Liver (tissue), 9 donors: ENCODE results near the gene BHLHA15. TPM values are rescaled to one million over a fixed set of nuclear protein-coding genes. Genes with fewer than 3 reads are reported as not detected.

Experiments used
- DNase-seq: peaks from one replicate; pipeline ENCODE4 v3.0.0-alpha.2; 2017; ENCODE audit warnings: low spot score
- H3K27ac ChIP-seq, 2 donors: one replicate each; pipeline ENCODE4 v1.7.0; 2013; ENCODE audit warnings: inconsistent platforms in 2 of 2, low read length in 2 of 2, control low read depth in 1 of 2, low read depth in 1 of 2, mild to moderate bottlenecking in 1 of 2
- H3K27me3 ChIP-seq, 4 donors: one replicate each; pipeline versions ENCODE4 v1.6.1 to v1.7.0; 2013; ENCODE audit warnings: low read length in 3 of 4, inconsistent platforms in 1 of 4, mild to moderate bottlenecking in 1 of 4, moderate library complexity in 1 of 4; ENCODE audit not compliant: control insufficient read depth in 4 of 4, insufficient read depth in 4 of 4
- H3K36me3 ChIP-seq, 4 donors: one replicate each; pipeline versions ENCODE4 v1.6.1 to v1.7.0; 2013; ENCODE audit warnings: low read length in 3 of 4, mild to moderate bottlenecking in 3 of 4, low read depth in 1 of 4, moderate library complexity in 1 of 4; ENCODE audit not compliant: control insufficient read depth in 4 of 4, insufficient read depth in 3 of 4
- H3K4me1 ChIP-seq, 4 donors: one replicate each; pipeline versions ENCODE4 v1.6.1 to v1.7.0; 2013; ENCODE audit warnings: low read length in 3 of 4, mild to moderate bottlenecking in 3 of 4, moderate library complexity in 1 of 4; ENCODE audit not compliant: control insufficient read depth in 4 of 4, insufficient read depth in 4 of 4
- H3K4me3 ChIP-seq, 3 donors: one replicate each; pipeline versions ENCODE4 v1.6.1 to v1.7.0; 2013; ENCODE audit warnings: low read length in 3 of 3, control low read depth in 1 of 3, low read depth in 1 of 3, mild to moderate bottlenecking in 1 of 3
- H3K9ac ChIP-seq, 2 donors: one replicate each; pipeline ENCODE4 v1.7.0; 2013; ENCODE audit warnings: low read length in 2 of 2, mild to moderate bottlenecking in 2 of 2, moderate library complexity in 2 of 2, control low read depth in 1 of 2, low read depth in 1 of 2
- H3K9me3 ChIP-seq, 4 donors: one replicate each; pipeline versions ENCODE4 v1.6.1 to v1.7.0; 2013; ENCODE audit warnings: low read length in 3 of 4; ENCODE audit not compliant: control insufficient read depth in 4 of 4
- ATF3 ChIP-seq: IDR thresholded peaks from 2 replicates; pipeline ENCODE4 v1.6.1; 2016; ENCODE audit warnings: antibody characterized with exemption
- CTCF ChIP-seq: fragments of 150-350 bp; IDR thresholded peaks from 2 replicates; pipeline ENCODE4 v1.5.1; 2017; ENCODE audit warnings: improper control_type of control experiment, low read depth, low read length; ENCODE audit not compliant: missing input control
- EGR1 ChIP-seq, 2 donors: IDR thresholded peaks; 2 replicates each; pipeline ENCODE4 v1.6.1; 2016 to 2018; ENCODE audit warnings: antibody characterized with exemption in 2 of 2, low read depth in 2 of 2
- FOXA1 ChIP-seq: IDR thresholded peaks from 2 replicates; pipeline ENCODE4 v1.6.1; 2016; ENCODE audit warnings: antibody characterized with exemption
- GABPA ChIP-seq, 2 donors: IDR thresholded peaks in 1 of 2; conservative IDR thresholded peaks in 1 of 2; 2 replicates each; pipeline ENCODE4 v1.6.1; 2016; ENCODE audit warnings: antibody characterized with exemption in 2 of 2, mild to moderate bottlenecking in 1 of 2, moderate library complexity in 1 of 2
- HNF4A ChIP-seq, 2 donors: conservative IDR thresholded peaks; 2 replicates each; pipeline ENCODE4 v1.6.1; 2016; ENCODE audit warnings: antibody characterized with exemption in 2 of 2, mild to moderate bottlenecking in 2 of 2
- HNF4G ChIP-seq: IDR thresholded peaks from 2 replicates; pipeline ENCODE4 v1.6.1; 2016; ENCODE audit warnings: antibody characterized with exemption
- JUND ChIP-seq, 2 donors: IDR thresholded peaks; 2 replicates each; pipeline ENCODE4 v1.6.1; 2016; ENCODE audit warnings: antibody characterized with exemption in 2 of 2
- NR2F2 ChIP-seq: IDR thresholded peaks from 2 replicates; pipeline ENCODE4 v1.6.1; 2016; ENCODE audit warnings: antibody characterized with exemption
- RXRA ChIP-seq, 2 donors: IDR thresholded peaks; 2 replicates each; pipeline ENCODE4 v1.6.1; 2017 to 2018; ENCODE audit warnings: antibody characterized with exemption in 2 of 2, mild to moderate bottlenecking in 1 of 2
- SP1 ChIP-seq: IDR thresholded peaks from 2 replicates; pipeline ENCODE4 v1.6.1; 2018; ENCODE audit warnings: antibody characterized with exemption, mild to moderate bottlenecking
- TAF1 ChIP-seq: conservative IDR thresholded peaks from 2 replicates; pipeline ENCODE4 v1.6.1; 2016; ENCODE audit warnings: antibody characterized with exemption, mild to moderate bottlenecking
- YY1 ChIP-seq: IDR thresholded peaks from 2 replicates; pipeline ENCODE4 v1.6.1; 2016; ENCODE audit warnings: antibody characterized with exemption, mild to moderate bottlenecking
- ZBTB33 ChIP-seq: IDR thresholded peaks from 2 replicates; pipeline ENCODE4 v1.6.1; 2016; ENCODE audit warnings: antibody characterized with exemption
- WGBS: extraction: QIAGEN DNeasy Blood & Tissue Kit; methylation state at CpG from one replicate; pipeline ENCODE4 v1.1.7; 2013; 5-methylcytosine and 5-hydroxymethylcytosine counted together
- polyA plus RNA-seq, 2 donors: library from polyadenylated mRNA; stranded (reverse) in 1 of 2; unstranded in 1 of 2; fragments of 200-250 nt in 1 of 2; fragments of >200 nt in 1 of 2; fragmentation: Nextera tagmentation in 1 of 2; extraction: Ambion mirVana in 1 of 2; gene quantifications; one replicate each; pipeline versions ENCODE4 v1.2.1 to v1.2.3, GENCODE V29; 2013 to 2015
- total RNA-seq, 2 donors: library from RNA; depleted of rRNA; stranded (reverse); fragments of >200 nt; gene quantifications; one replicate each; pipeline ENCODE4 v1.2.3, GENCODE V29; 2014
- TF ChIP-seq, protein P1 (sequence below): IDR thresholded peaks from 2 replicates; pipeline ENCODE4 v1.6.1; 2016; ENCODE audit warnings: antibody characterized with exemption
- TF ChIP-seq, protein P2 (sequence below): IDR thresholded peaks from 2 replicates; pipeline ENCODE4 v1.6.1; 2016; ENCODE audit warnings: antibody characterized with exemption, mild to moderate bottlenecking
- donor health status: healthy.
- donor health status: healthy.
- donor health status: healthy.
- donor health status: healthy.
- donor health status: healthy.

Gene BHLHA15
- total and polyA plus RNA-seq, 4 donors: 1.0 to 28.9 (median 7.6) TPM

DNA sequence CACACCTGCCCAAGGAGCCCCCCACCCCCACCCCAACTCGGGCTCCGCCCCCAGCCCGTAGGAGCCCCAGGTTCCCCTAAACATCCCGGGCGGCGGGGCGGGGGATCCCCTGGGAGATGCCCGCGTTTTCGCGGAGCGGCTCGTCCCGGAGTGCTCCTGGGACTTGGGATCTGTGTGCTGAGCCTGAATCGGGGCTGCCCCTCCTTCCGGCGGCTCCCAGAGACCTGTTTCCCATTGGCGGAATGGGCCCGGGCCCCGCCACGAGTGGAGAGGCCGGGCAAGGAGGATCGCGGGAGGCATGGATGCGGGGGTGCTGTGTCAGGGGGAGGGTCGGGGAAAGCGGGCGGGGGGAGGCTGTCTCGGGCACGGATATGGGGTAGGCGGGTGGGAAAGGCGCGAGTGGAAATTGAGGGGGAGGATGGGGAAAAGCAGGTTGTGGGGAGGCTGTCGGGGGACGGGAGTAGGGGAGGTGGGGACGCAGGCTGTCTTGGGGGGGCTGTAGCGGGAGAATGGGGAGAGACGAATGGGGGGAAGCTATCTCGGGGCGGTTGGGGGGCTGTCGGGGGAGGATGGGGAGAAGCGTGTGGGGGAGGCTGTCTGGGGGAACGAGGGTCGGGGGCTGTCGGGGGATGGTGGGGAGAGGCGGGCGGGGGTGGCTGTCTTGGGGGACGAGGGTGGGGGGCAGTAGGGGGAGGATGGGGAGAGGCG is 572 bp upstream of the BHLHA15 start:
- Histone ChIP-seq H3K4me1 (peaks cover 0 to 7% (median 0%) of the 10 kb centered on the region in 4 donors), H3K9ac (no peak overlapping the region), H3K36me3 (peaks cover 2 to 15% (median 8%) of the 10 kb centered on the region in 4 donors), H3K4me3 (peak overlapping the region in 1 of 3 donors; percentile 72), H3K27me3 (no peaks in the 10 kb centered on the region), H3K27ac (no peak overlapping the region), H3K9me3 (no peaks in the 10 kb centered on the region)
- WGBS: 10% methylated on average over 49 of the region's 49 CpGs
- DNase-seq: no peak
- TF ChIP-seq CTCF (no peak), EGR1 (IDR thresholded peaks at IDR 0.05; ENCODE audit: low read depth in 2 of 2) (no peak), TAF1 (no peak), YY1 (no peak), RXRA (IDR thresholded peaks at IDR 0.05) (no peak), SP1 (no peak), NR2F2 (no peak)

DNA sequence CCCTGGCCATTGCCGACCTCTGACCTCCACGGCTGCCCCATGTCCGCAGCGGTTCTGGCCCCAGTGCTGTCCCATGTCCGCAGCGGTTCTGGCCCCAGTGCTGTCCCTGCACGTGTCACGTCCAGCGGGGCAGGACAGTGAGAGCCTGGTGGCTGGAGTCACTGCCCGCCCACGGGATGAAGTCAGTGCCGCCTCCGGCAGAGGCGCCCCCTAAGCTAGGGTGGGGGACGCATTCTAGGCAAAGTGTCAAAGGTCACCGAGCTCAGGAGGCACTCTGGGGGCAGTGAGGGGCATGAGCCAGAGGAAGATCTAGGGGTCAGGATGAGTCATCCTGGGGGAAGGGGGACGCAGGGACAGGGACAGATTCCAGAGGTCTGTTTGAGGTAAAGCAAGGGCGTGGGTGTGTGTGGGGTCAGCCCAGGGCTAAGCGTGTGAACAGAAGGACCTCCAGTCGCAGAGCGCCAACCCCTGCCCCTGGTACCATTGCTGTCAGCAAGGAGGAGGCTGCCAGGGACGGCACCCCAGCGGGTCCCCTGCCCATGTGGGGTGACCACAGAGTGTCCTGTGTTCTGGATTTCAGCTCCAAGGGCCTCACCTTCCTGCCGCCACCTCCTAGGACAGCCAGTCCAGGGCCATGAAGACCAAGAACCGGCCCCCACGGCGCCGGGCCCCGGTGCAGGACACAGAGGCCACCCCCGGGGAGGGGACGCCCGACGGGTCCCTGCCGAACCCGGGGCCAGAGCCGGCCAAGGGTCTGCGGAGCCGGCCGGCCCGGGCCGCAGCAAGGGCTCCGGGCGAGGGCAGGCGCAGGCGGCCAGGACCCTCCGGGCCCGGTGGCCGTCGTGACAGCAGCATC is 665 bp downstream of the BHLHA15 start:
- H3K9me3 ChIP-seq: no peaks in the 10 kb centered on the region
- H3K27ac ChIP-seq: peak overlapping the region in 1 of 2 donors; percentile 46
- H3K4me3 ChIP-seq: peak overlapping the region in 1 of 3 donors; percentile 72
- TF ChIP-seq EGR1 (IDR thresholded peaks at IDR 0.05; ENCODE audit: low read depth in 2 of 2) (peak in 1 of 2 donors; percentile 10), ATF3 (no peak), HNF4G (no peak), NR2F2 (no peak), CTCF (no peak), SP1 (no peak), ZBTB33 (no peak), TAF1 (no peak), GABPA (IDR thresholded peaks at IDR 0.05 in 1 of 2, conservative IDR thresholded peaks at IDR 0.05 in 1 of 2) (no peak), FOXA1 (no peak), RXRA (IDR thresholded peaks at IDR 0.05) (peak; percentile 59 to 80), JUND (IDR thresholded peaks at IDR 0.05) (peak; percentile 32 to 77), HNF4A (conservative IDR thresholded peaks at IDR 0.05) (peak; percentile 21 to 60), YY1 (no peak)
- TF ChIP-seq, protein P1, sequence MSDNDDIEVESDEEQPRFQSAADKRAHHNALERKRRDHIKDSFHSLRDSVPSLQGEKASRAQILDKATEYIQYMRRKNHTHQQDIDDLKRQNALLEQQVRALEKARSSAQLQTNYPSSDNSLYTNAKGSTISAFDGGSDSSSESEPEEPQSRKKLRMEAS: no peak
- TF ChIP-seq, protein P2, sequence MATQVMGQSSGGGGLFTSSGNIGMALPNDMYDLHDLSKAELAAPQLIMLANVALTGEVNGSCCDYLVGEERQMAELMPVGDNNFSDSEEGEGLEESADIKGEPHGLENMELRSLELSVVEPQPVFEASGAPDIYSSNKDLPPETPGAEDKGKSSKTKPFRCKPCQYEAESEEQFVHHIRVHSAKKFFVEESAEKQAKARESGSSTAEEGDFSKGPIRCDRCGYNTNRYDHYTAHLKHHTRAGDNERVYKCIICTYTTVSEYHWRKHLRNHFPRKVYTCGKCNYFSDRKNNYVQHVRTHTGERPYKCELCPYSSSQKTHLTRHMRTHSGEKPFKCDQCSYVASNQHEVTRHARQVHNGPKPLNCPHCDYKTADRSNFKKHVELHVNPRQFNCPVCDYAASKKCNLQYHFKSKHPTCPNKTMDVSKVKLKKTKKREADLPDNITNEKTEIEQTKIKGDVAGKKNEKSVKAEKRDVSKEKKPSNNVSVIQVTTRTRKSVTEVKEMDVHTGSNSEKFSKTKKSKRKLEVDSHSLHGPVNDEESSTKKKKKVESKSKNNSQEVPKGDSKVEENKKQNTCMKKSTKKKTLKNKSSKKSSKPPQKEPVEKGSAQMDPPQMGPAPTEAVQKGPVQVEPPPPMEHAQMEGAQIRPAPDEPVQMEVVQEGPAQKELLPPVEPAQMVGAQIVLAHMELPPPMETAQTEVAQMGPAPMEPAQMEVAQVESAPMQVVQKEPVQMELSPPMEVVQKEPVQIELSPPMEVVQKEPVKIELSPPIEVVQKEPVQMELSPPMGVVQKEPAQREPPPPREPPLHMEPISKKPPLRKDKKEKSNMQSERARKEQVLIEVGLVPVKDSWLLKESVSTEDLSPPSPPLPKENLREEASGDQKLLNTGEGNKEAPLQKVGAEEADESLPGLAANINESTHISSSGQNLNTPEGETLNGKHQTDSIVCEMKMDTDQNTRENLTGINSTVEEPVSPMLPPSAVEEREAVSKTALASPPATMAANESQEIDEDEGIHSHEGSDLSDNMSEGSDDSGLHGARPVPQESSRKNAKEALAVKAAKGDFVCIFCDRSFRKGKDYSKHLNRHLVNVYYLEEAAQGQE: no peak
- H3K36me3 ChIP-seq: peaks cover 2 to 4% (median 3%) of the 10 kb centered on the region in 4 donors
- H3K9ac ChIP-seq: no peak overlapping the region
- WGBS: 73% methylated on average over 49 of the region's 49 CpGs
- H3K4me1 ChIP-seq: peaks cover 0 to 7% (median 0%) of the 10 kb centered on the region in 4 donors
- no peaks in the 10 kb centered on the region for H3K27me3 ChIP-seq
- DNase-seq: peak; percentile 53
